GM12892 (cell line): ENCODE data around the gene VSTM1.

Source experiments
- POLR2A ChIP-seq: IDR thresholded peaks from 2 replicates; pipeline ENCODE4 v1.6.1; 2011; ENCODE audit warnings: low read depth, low read length, control low read depth
- POLR2AphosphoS5 ChIP-seq: IDR thresholded peaks from 2 replicates; pipeline ENCODE4 v1.6.1; 2011; ENCODE audit warnings: low read depth, low read length, control low read depth

DNA sequence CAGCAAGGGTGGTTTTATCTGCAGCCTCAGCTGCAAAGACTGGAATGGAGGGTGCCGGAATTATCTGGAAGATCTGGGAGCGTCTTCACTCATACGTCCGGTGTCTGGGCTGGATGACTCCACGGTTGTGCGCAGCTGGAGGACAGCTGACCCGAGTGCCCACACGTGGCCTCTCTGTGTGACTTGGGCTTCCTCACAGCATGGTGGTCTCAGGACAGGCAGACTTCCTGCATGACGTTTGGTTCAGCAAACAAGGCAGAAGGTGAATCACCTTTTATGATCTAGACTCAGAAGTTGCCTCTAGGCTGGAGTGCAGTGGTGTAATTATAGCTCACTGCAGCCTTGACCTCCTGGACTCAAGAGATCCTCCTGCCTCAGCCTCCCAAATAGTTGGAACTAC, 39.0 kb downstream of the VSTM1 start:
- TF ChIP-seq POLR2AphosphoS5 (no peak), POLR2A (no peak)
